Peyer's patch (tissue), 4 donors: ENCODE results near the gene WDR87. TPM values are rescaled to one million over a fixed set of nuclear protein-coding genes. Genes with fewer than 3 reads are reported as not detected.

Experiments used
- DNase-seq, 3 donors: peaks; one replicate each; pipeline ENCODE4 v3.0.0-alpha.2; 2017 to 2019
- H3K27ac ChIP-seq, 4 donors: fragments of 200-600 bp; sonication (generic); one replicate each; pipeline ENCODE4 v1.5.1; 2016 to 2019
- H3K27me3 ChIP-seq, 2 donors: fragments of 200-600 bp; sonication (generic); one replicate each; pipeline ENCODE4 v1.5.1; 2019
- H3K36me3 ChIP-seq, 3 donors: fragments of 200-600 bp; sonication (generic); one replicate each; pipeline ENCODE4 v1.5.1; 2016 to 2019
- H3K4me1 ChIP-seq, 4 donors: fragments of 200-600 bp; sonication (generic); one replicate each; pipeline ENCODE4 v1.5.1; 2016 to 2019
- H3K4me3 ChIP-seq, 4 donors: fragments of 200-600 bp; sonication (generic); 1 replicate in 3 of 4; 2 replicates in 1 of 4; pipeline ENCODE4 v1.5.1; 2016 to 2019; ENCODE audit warnings: mild to moderate bottlenecking in 1 of 4
- H3K9me3 ChIP-seq, 4 donors: fragments of 200-600 bp; sonication (generic); one replicate each; pipeline ENCODE4 v1.5.1; 2016 to 2019; ENCODE audit warnings: mild to moderate bottlenecking in 1 of 4
- CTCF ChIP-seq, 6 experiments: fragments of 450-650 bp in 4 of 6; fragments of 200-600 bp in 2 of 6; sonication (generic) in 1 of 6; IDR thresholded peaks; one replicate each; pipeline ENCODE4 v1.5.1; 2017 to 2019; ENCODE audit warnings: antibody characterized with exemption in 6 of 6, mild to moderate bottlenecking in 3 of 6, moderate library complexity in 1 of 6
- POLR2A ChIP-seq, 2 donors: fragments of 450-650 bp; IDR thresholded peaks; one replicate each; pipeline ENCODE4 v1.5.1; 2017; ENCODE audit warnings: antibody characterized with exemption in 2 of 2, mild to moderate bottlenecking in 2 of 2, moderate library complexity in 2 of 2
- total RNA-seq, 4 donors: library from RNA; depleted of rRNA; stranded (reverse); fragments of >200 nt; gene quantifications; one replicate each; pipeline ENCODE4 v1.1.0, GENCODE V29; 2016

The WDR87 gene
- total RNA-seq, 4 donors from 2014 or later, result not detected

- H3K27me3 ChIP-seq, result no peaks in the 10 kb centered on the region
- no peaks in the 10 kb centered on the region for H3K9me3 ChIP-seq
- H3K4me1 ChIP-seq, result peaks cover 0 to 9% (median 3%) of the 10 kb centered on the region in 4 donors
- H3K27ac ChIP-seq, result peak overlapping the region in 1 of 4 donors; percentile 52
- TF ChIP-seq CTCF (IDR thresholded peaks at IDR 0.05) (no peak), POLR2A (IDR thresholded peaks at IDR 0.05) (no peak)
- no peaks in the 10 kb centered on the region for H3K36me3 ChIP-seq
- H3K4me3 ChIP-seq, result no peak overlapping the region
- DNase-seq, result no peak
Measured at GRCh38 chr19:37920591-37921450, 14.4 kb upstream of the WDR87 start.

GRCh38 chr19:37914908-37915307 lies 8.5 kb upstream of the WDR87 start:
- no peak for TF ChIP-seq POLR2A (IDR thresholded peaks at IDR 0.05)
- TF ChIP-seq CTCF (IDR thresholded peaks at IDR 0.05), result no peak
- Histone ChIP-seq H3K4me3 (no peak overlapping the region), H3K27ac (peak overlapping the region in 2 of 4 donors; percentile 3 to 78), H3K36me3 (no peaks in the 10 kb centered on the region), H3K27me3 (no peaks in the 10 kb centered on the region), H3K9me3 (no peaks in the 10 kb centered on the region), H3K4me1 (peaks cover 0 to 19% (median 10%) of the 10 kb centered on the region in 4 donors)
- peak in 2 of 3 donors; percentile 66 to 69 for DNase-seq

- TF ChIP-seq POLR2A (IDR thresholded peaks at IDR 0.05), result no peak
- no peak for TF ChIP-seq CTCF (IDR thresholded peaks at IDR 0.05)
- no peaks in the 10 kb centered on the region for H3K27me3 ChIP-seq
- DNase-seq, result no peak
Measured at GRCh38 chr19:37909661-37910199, 3.3 kb upstream of the WDR87 start.

GRCh38 chr19:37907735-37908455 lies 1.5 kb upstream of the WDR87 start:
- H3K4me3 ChIP-seq, result peak overlapping the region; percentile 84 to 100 (median 88)
- TF ChIP-seq POLR2A (IDR thresholded peaks at IDR 0.05) (no peak), CTCF (IDR thresholded peaks at IDR 0.05) (no peak)
- H3K36me3 ChIP-seq, result no peaks in the 10 kb centered on the region
- H3K4me1 ChIP-seq, result peaks cover 4 to 13% (median 7%) of the 10 kb centered on the region in 4 donors
- no peaks in the 10 kb centered on the region for H3K9me3 ChIP-seq
- DNase-seq, result no peak
- peak overlapping the region in 3 of 4 donors; percentile 70 to 97 (median 77) for H3K27ac ChIP-seq
- H3K27me3 ChIP-seq, result no peaks in the 10 kb centered on the region

More at GRCh38 chr19:37909661-37910199, 3.3 kb upstream of the WDR87 start:
- no peak overlapping the region for H3K4me3 ChIP-seq
- no peaks in the 10 kb centered on the region for H3K9me3 ChIP-seq
- H3K27ac ChIP-seq, result no peak overlapping the region
- H3K36me3 ChIP-seq, result no peaks in the 10 kb centered on the region
- H3K4me1 ChIP-seq, result peaks cover 4 to 14% (median 10%) of the 10 kb centered on the region in 4 donors

GRCh38 chr19:37906869-37907734 lies 708 bp upstream of the WDR87 start, which contains the start of gene SIPA1L3:
Gene SIPA1L3, plus strand, starts transcription at chr19:37907208. Its CDS starts 174,358 bp downstream, at chr19:38081566.
- peak within 1 kb of the TSS; percentile 84 to 100 (median 88) for H3K4me3 ChIP-seq
- no peaks in the 10 kb centered on the region for H3K9me3 ChIP-seq
- H3K4me1 ChIP-seq, result peaks cover 4 to 13% (median 7%) of the 10 kb centered on the region in 4 donors
- H3K36me3 ChIP-seq, result no peaks in the 10 kb centered on the region
- peak; percentile 96 to 98 (median 97) for DNase-seq
- H3K27me3 ChIP-seq, result no peaks in the 10 kb centered on the region
- peak; percentile 40 to 68 for TF ChIP-seq POLR2A (IDR thresholded peaks at IDR 0.05)
- TF ChIP-seq CTCF (IDR thresholded peaks at IDR 0.05), result peak in 1 of 6 experiments; percentile 5
- H3K27ac ChIP-seq, result peak within 1 kb of the TSS; percentile 70 to 97 (median 74)
